Endothelial cell (in vitro differentiated cells): ENCODE results near the gene RORB. TPM values are rescaled to one million over a fixed set of nuclear protein-coding genes. Genes with fewer than 3 reads are reported as not detected.
"Not testable (repeated sequence)": the region's sequence is repeated elsewhere in the genome, so short reads cannot be mapped to it uniquely, and the experiment has no call there.

Experiments
- DNase-seq: peaks from one replicate; pipeline ENCODE4 v3.0.0; 2021; ENCODE audit warnings: low spot score
- H3K27ac Mint-ChIP-seq: one replicate; pipeline ENCODE4 v1.8.0; 2021; ENCODE audit warnings: mixed read lengths, inconsistent platforms; ENCODE audit not compliant: unreplicated experiment
- H3K27me3 Mint-ChIP-seq: one replicate; pipeline ENCODE4 v1.8.0; 2021; ENCODE audit warnings: mild to moderate bottlenecking, moderate library complexity, mixed read lengths, inconsistent platforms; ENCODE audit not compliant: unreplicated experiment
- H3K36me3 Mint-ChIP-seq: one replicate; pipeline ENCODE4 v1.8.0; 2021; ENCODE audit warnings: mild to moderate bottlenecking, low read depth, mixed read lengths, inconsistent platforms; ENCODE audit not compliant: unreplicated experiment
- H3K4me1 Mint-ChIP-seq: one replicate; pipeline ENCODE4 v1.8.0; 2021; ENCODE audit warnings: mild to moderate bottlenecking, mixed read lengths, inconsistent platforms; ENCODE audit not compliant: unreplicated experiment
- H3K4me3 Mint-ChIP-seq: one replicate; pipeline ENCODE4 v1.8.0; 2021; ENCODE audit warnings: mild to moderate bottlenecking, mixed read lengths, inconsistent platforms; ENCODE audit not compliant: unreplicated experiment
- H3K9me3 Mint-ChIP-seq: one replicate; pipeline ENCODE4 v1.8.0; 2021; ENCODE audit warnings: mixed read lengths, inconsistent platforms; ENCODE audit not compliant: unreplicated experiment
- CTCF ChIP-seq: fragments of 200-600 bp; sonication (generic); IDR thresholded peaks from one replicate; pipeline ENCODE4 v1.5.0; 2021; ENCODE audit warnings: antibody characterized with exemption; ENCODE audit not compliant: unreplicated experiment
- total RNA-seq: library from RNA; stranded (reverse); fragmentation: NEBNext Ultra II Directional; extraction: Animal tissue kit (Norgen Biotek cat#: 25700); gene quantifications from one replicate; pipeline ENCODE4 v1.2.1, GENCODE V29; 2021; ENCODE audit not compliant: unreplicated experiment

Gene RORB
- total RNA-seq, 1 donor from 2014 or later: 0.51 TPM

- not testable (repeated sequence) for H3K27ac Mint-ChIP-seq, H3K4me1 Mint-ChIP-seq, H3K27me3 Mint-ChIP-seq, H3K36me3 Mint-ChIP-seq, H3K9me3 Mint-ChIP-seq, DNase-seq, H3K4me3 Mint-ChIP-seq
- peak; percentile 20 for TF ChIP-seq CTCF
Observed at GRCh38 chr9:74530458-74530857, 33.3 kb downstream of the RORB start.

- Mint-ChIP-seq H3K4me1 (no peaks in the 10 kb centered on the region), H3K9me3 (no peaks in the 10 kb centered on the region), H3K36me3 (no peaks in the 10 kb centered on the region), H3K27me3 (no peaks in the 10 kb centered on the region), H3K4me3 (no peak overlapping the region), H3K27ac (no peak overlapping the region)
- no peak for DNase-seq
- TF ChIP-seq CTCF: no peak
Observed at GRCh38 chr9:74533253-74533652, 36.1 kb downstream of the RORB start.

- Mint-ChIP-seq H3K36me3 (no peaks in the 10 kb centered on the region), H3K4me3 (no peak overlapping the region), H3K9me3 (no peaks in the 10 kb centered on the region), H3K27ac (no peak overlapping the region), H3K4me1 (no peaks in the 10 kb centered on the region), H3K27me3 (no peaks in the 10 kb centered on the region)
- no peak for TF ChIP-seq CTCF
- DNase-seq: no peak
Observed at GRCh38 chr9:74534841-74535240, 37.7 kb downstream of the RORB start.

GRCh38 chr9:74543145-74543544 lies 46.0 kb downstream of the RORB start:
- Mint-ChIP-seq H3K4me3 (no peak overlapping the region), H3K4me1 (no peaks in the 10 kb centered on the region), H3K27me3 (no peaks in the 10 kb centered on the region), H3K27ac (no peak overlapping the region), H3K9me3 (no peaks in the 10 kb centered on the region), H3K36me3 (no peaks in the 10 kb centered on the region)
- no peak for TF ChIP-seq CTCF
- DNase-seq: no peak

GRCh38 chr9:74551266-74551665 lies 54.1 kb downstream of the RORB start:
- Mint-ChIP-seq H3K4me1 (no peaks in the 10 kb centered on the region), H3K27me3 (no peaks in the 10 kb centered on the region), H3K27ac (no peak overlapping the region), H3K36me3 (no peaks in the 10 kb centered on the region), H3K9me3 (no peaks in the 10 kb centered on the region), H3K4me3 (no peak overlapping the region)
- no peak for DNase-seq
- no peak for TF ChIP-seq CTCF
